ENCODE results near the gene KRT36. TPM values are rescaled to one million over a fixed set of nuclear protein-coding genes. Genes with fewer than 3 reads are reported as not detected.

The KRT36 gene
- total RNA-seq, 1 experiment from 2014 or later: not detected

DNA sequence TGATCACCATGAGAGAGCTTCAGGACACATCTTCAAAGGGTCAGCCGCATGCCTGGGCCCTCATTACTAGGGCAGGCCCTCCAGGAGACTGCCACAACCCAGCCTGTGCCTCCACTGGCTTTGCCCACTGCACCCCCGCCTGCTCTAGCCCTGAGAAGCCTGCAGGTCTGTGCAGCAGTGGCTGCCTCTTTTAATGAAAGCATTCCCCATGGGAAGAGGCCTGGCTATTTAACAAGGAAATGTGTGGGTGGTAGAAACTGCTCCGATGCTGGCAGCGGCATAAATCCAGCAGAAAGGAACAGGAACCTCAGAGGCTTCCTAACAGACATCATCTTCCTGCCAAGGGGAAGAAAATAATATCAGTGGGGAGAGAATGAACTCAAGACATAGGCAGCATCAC lies 22.1 kb downstream of the KRT36 start:
- H3K27me3 Mint-ChIP-seq (ENCODE audit: insufficient read depth, unreplicated experiment): peaks cover 17% of the 10 kb centered on the region
- no peak overlapping the region for H3K4me3 Mint-ChIP-seq (ENCODE audit: unreplicated experiment)
- no TSS peak for BruUV-seq (replicated peaks)
- no peaks in the 10 kb centered on the region for H3K36me3 Mint-ChIP-seq (ENCODE audit: insufficient read depth, unreplicated experiment)
- H3K4me1 Mint-ChIP-seq (ENCODE audit: insufficient read depth, unreplicated experiment): peaks cover 9% of the 10 kb centered on the region
- TF ChIP-seq, protein P1, sequence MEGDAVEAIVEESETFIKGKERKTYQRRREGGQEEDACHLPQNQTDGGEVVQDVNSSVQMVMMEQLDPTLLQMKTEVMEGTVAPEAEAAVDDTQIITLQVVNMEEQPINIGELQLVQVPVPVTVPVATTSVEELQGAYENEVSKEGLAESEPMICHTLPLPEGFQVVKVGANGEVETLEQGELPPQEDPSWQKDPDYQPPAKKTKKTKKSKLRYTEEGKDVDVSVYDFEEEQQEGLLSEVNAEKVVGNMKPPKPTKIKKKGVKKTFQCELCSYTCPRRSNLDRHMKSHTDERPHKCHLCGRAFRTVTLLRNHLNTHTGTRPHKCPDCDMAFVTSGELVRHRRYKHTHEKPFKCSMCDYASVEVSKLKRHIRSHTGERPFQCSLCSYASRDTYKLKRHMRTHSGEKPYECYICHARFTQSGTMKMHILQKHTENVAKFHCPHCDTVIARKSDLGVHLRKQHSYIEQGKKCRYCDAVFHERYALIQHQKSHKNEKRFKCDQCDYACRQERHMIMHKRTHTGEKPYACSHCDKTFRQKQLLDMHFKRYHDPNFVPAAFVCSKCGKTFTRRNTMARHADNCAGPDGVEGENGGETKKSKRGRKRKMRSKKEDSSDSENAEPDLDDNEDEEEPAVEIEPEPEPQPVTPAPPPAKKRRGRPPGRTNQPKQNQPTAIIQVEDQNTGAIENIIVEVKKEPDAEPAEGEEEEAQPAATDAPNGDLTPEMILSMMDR (IDR thresholded peaks at IDR 0.05; ENCODE audit: unreplicated experiment): no peak
- CTCF ChIA-PET: no interaction called here
- peak; percentile 26 for DNase-seq (ENCODE audit: unreplicated experiment)
- no peak overlapping the region for H3K27ac Mint-ChIP-seq (ENCODE audit: low read depth, unreplicated experiment)
- intact Hi-C loops (cut with micrococcal nuclease): no loop called here
- POLR2A ChIA-PET: interaction anchor here (1.2 kb wide), 1 partner anchor 13 kb away, joined by 3 read pairs; no protein-coding TSS in a partner anchor
- no peaks in the 10 kb centered on the region for H3K9me3 Mint-ChIP-seq (ENCODE audit: unreplicated experiment)

DNA sequence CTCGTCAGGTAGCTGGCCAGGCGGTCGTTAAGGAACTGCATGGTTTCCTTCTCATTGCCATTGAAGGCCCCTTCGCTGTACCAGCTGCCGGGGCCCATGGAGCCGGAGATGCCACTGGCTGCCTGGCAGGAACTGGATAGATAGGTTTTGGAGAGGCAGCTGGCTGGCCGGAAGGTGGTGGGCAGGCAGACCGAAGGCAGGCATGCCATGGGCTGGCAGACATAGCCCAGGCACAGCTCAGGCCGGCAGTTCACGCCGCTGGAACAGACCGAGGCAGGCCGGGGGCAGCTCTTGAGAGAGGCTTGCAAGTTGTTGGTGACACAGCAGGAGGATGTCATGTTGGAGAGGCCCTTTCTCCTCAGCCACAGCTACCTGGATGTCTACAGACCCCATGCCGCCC lies 22.7 kb downstream of the KRT36 start, which contains the start of gene KRT32:
TSS of gene KRT32 (minus strand) at position 399 of the 400 bp plus-strand sequence. CDS start at position 338, 61 bp downstream.
- CTCF ChIA-PET: interaction anchor here (1.4 kb wide), 1 partner anchor 29 kb away, joined by 5 read pairs; no protein-coding TSS in a partner anchor
- Mint-ChIP-seq H3K27me3 (ENCODE audit: insufficient read depth, unreplicated experiment) (peaks cover 12% of the 10 kb centered on the region), H3K4me3 (ENCODE audit: unreplicated experiment) (no peak within 1 kb of the TSS), H3K4me1 (ENCODE audit: insufficient read depth, unreplicated experiment) (peaks cover 9% of the 10 kb centered on the region), H3K27ac (ENCODE audit: low read depth, unreplicated experiment) (no peak within 1 kb of the TSS), H3K9me3 (ENCODE audit: unreplicated experiment) (no peaks in the 10 kb centered on the region), H3K36me3 (ENCODE audit: insufficient read depth, unreplicated experiment) (no peaks in the 10 kb centered on the region)
- intact Hi-C loops (cut with micrococcal nuclease): no loop called here
- DNase-seq (ENCODE audit: unreplicated experiment): no peak
- POLR2A ChIA-PET: interaction anchor here (1.4 kb wide), 1 partner anchor 326 kb away, joined by 3 read pairs; the partner anchor contains the start of gene KRTAP4-6
- BruUV-seq (replicated peaks): no TSS peak
- TF ChIP-seq, protein P1 (IDR thresholded peaks at IDR 0.05; ENCODE audit: unreplicated experiment): no peak

DNA sequence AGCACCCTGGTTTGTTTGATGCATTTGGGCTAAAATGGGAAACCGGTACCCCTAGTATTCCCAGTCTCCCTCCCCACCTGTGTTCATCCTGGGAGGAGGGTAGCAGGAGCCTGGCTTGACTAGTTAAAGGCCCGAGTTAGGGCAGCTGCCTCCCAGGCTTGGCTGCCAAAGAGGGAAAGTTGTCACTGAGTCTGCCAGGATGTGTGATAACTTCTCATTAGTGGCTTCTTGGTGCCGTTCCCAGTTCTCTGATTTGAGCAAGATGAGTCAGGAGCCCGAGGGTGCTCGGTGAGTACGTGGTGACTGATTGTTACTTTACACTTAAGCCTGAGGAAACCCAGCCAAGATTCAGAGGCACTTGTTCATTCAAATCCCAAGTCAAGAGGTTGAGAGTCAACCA lies 25.0 kb downstream of the KRT36 start:
- POLR2A ChIA-PET: interaction anchor here (1.1 to 1.7 kb wide), 2 partner anchors 18 to 44 kb away, joined by 3 to 6 read pairs; no protein-coding TSS in a partner anchor

DNA sequence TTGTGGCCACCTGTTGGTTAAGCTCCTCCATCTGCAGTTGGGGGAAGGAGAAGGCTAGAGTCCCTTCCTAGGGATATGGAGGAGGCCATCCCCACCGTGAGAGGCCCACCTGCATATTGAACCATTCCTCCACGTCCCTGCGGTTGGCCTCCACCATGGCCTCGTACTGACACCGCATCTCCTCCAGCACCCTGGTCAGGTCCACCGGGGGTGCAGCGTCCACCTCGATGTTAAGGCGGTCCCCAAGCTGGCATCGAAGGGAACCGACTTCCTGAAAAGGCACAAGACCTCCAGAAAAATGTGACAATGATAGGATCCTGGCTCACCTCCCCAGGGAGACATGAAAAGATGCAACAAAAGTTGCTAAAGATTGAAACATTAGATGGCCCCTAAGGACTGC lies 25.5 kb downstream of the KRT36 start:
- intact Hi-C loops (cut with micrococcal nuclease): no loop called here
- Mint-ChIP-seq H3K27me3 (ENCODE audit: insufficient read depth, unreplicated experiment) (peaks cover 13% of the 10 kb centered on the region), H3K27ac (ENCODE audit: low read depth, unreplicated experiment) (no peak overlapping the region), H3K36me3 (ENCODE audit: insufficient read depth, unreplicated experiment) (no peaks in the 10 kb centered on the region), H3K4me1 (ENCODE audit: insufficient read depth, unreplicated experiment) (peaks cover 9% of the 10 kb centered on the region), H3K4me3 (ENCODE audit: unreplicated experiment) (no peak overlapping the region), H3K9me3 (ENCODE audit: unreplicated experiment) (no peaks in the 10 kb centered on the region)
- TF ChIP-seq, protein P1 (IDR thresholded peaks at IDR 0.05; ENCODE audit: unreplicated experiment): no peak
- ChIA-PET CTCF (interaction anchor here (0.6 to 1.0 kb wide), 4 partner anchors 126 to 840 kb away, joined by 3 to 5 read pairs (median 3); no protein-coding TSS in a partner anchor), POLR2A (interaction anchor here (1.7 kb wide), 1 partner anchor 44 kb away, joined by 6 read pairs; no protein-coding TSS in a partner anchor)
- BruUV-seq (replicated peaks): no TSS peak
- no peak for DNase-seq (ENCODE audit: unreplicated experiment)

More for the DNA sequence above, 25.0 kb downstream of the KRT36 start:
- Mint-ChIP-seq H3K36me3 (ENCODE audit: insufficient read depth, unreplicated experiment) (no peaks in the 10 kb centered on the region), H3K4me1 (ENCODE audit: insufficient read depth, unreplicated experiment) (peaks cover 9% of the 10 kb centered on the region), H3K4me3 (ENCODE audit: unreplicated experiment) (peak overlapping the region; percentile 4), H3K27me3 (ENCODE audit: insufficient read depth, unreplicated experiment) (peaks cover 13% of the 10 kb centered on the region), H3K9me3 (ENCODE audit: unreplicated experiment) (no peaks in the 10 kb centered on the region), H3K27ac (ENCODE audit: low read depth, unreplicated experiment) (peak overlapping the region; percentile 46)
- BruUV-seq (replicated peaks): no TSS peak
- peak; percentile 99 for DNase-seq (ENCODE audit: unreplicated experiment)
- intact Hi-C loops (cut with micrococcal nuclease): no loop called here
- TF ChIP-seq, protein P1 (IDR thresholded peaks at IDR 0.05; ENCODE audit: unreplicated experiment): no peak
- CTCF ChIA-PET: no interaction called here
